Naive B cell (primary cell): ENCODE results near the gene UPF1. TPM values are rescaled to one million over a fixed set of nuclear protein-coding genes. Genes with fewer than 3 reads are reported as not detected.
"Not testable (repeated sequence)": the region's sequence is repeated elsewhere in the genome, so short reads cannot be mapped to it uniquely, and the experiment has no call there.

ENCODE experiments used
- ATAC-seq, 2 donors: fragments of 150-1000 bp; cut with Tn5 transposase; 2 replicates each; pipeline ENCODE4 v1.10.0; 2021; ENCODE audit warnings: low read depth in 2 of 2, mild to moderate bottlenecking in 2 of 2, moderate library complexity in 2 of 2
- DNase-seq: peaks from one replicate; pipeline ENCODE4 v3.0.0; 2022
- H3K27ac Mint-ChIP-seq, 6 donors: one replicate each; pipeline ENCODE4 v1.8.0; 2020 to 2022; ENCODE audit warnings: mild to moderate bottlenecking in 6 of 6, mixed read lengths in 6 of 6, moderate library complexity in 5 of 6, inconsistent platforms in 2 of 6
- H3K27me3 Mint-ChIP-seq, 3 donors: one replicate each; pipeline ENCODE4 v1.8.0; 2021 to 2022; ENCODE audit warnings: mixed read lengths in 3 of 3, mild to moderate bottlenecking in 1 of 3
- H3K36me3 Mint-ChIP-seq, 2 donors: one replicate each; pipeline ENCODE4 v1.8.0; 2020 to 2022; ENCODE audit warnings: mixed read lengths in 2 of 2, inconsistent platforms in 1 of 2, mild to moderate bottlenecking in 1 of 2
- H3K4me1 Mint-ChIP-seq, 3 donors: one replicate each; pipeline ENCODE4 v1.8.0; 2020 to 2022; ENCODE audit warnings: mixed read lengths in 3 of 3, inconsistent platforms in 1 of 3, mild to moderate bottlenecking in 1 of 3, moderate library complexity in 1 of 3
- H3K4me3 Mint-ChIP-seq, 8 donors: one replicate each; pipeline ENCODE4 v1.8.0; 2020 to 2022; ENCODE audit warnings: mild to moderate bottlenecking in 8 of 8, mixed read lengths in 8 of 8, moderate library complexity in 8 of 8, inconsistent platforms in 2 of 8
- H3K9me3 Mint-ChIP-seq, 7 donors: one replicate each; pipeline ENCODE4 v1.8.0; 2020 to 2022; ENCODE audit warnings: mixed read lengths in 7 of 7, mild to moderate bottlenecking in 5 of 7, inconsistent platforms in 2 of 7, moderate library complexity in 1 of 7
- polyA plus RNA-seq, 6 donors: library from polyadenylated mRNA; unstranded; fragments of 300-500 nt; fragmentation: Illumina TruSeq; gene quantifications; one replicate each; pipeline ENCODE4 v1.2.3, GENCODE V29; 2021; ENCODE audit warnings: low read depth in 6 of 6

Gene UPF1
- polyA plus RNA-seq, 6 donors from 2014 or later = 2.2 to 21.3 (median 10.0) TPM

GRCh38 chr19:18908917-18909619 lies 77.3 kb downstream of the UPF1 start:
- no peak overlapping the region for H3K27ac Mint-ChIP-seq

GRCh38 chr19:18910010-18910409 lies 78.3 kb downstream of the UPF1 start:
- H3K4me1 Mint-ChIP-seq = peaks cover 8 to 12% (median 9%) of the 10 kb centered on the region in 3 donors
- no peaks in the 10 kb centered on the region for H3K27me3 Mint-ChIP-seq
- DNase-seq = no peak
- peaks cover 0 to 2% (median 0%) of the 10 kb centered on the region in 7 donors for H3K9me3 Mint-ChIP-seq
- H3K36me3 Mint-ChIP-seq = peaks cover 0 to 18% of the 10 kb centered on the region in 2 donors
- H3K27ac Mint-ChIP-seq = peak overlapping the region in 1 of 6 donors; percentile 38
- no peak overlapping the region for H3K4me3 Mint-ChIP-seq
- ATAC-seq = no peak

More at GRCh38 chr19:18908917-18909619, 77.3 kb downstream of the UPF1 start:
- Mint-ChIP-seq H3K9me3 (peaks cover 0 to 2% (median 0%) of the 10 kb centered on the region in 7 donors), H3K27me3 (no peaks in the 10 kb centered on the region), H3K4me3 (no peak overlapping the region), H3K36me3 (peaks cover 0 to 20% of the 10 kb centered on the region in 2 donors), H3K4me1 (peaks cover 8 to 11% (median 9%) of the 10 kb centered on the region in 3 donors)
- DNase-seq = no peak
- no peak for ATAC-seq

GRCh38 chr19:18910801-18911436 lies 79.2 kb downstream of the UPF1 start:
- Mint-ChIP-seq H3K9me3 (peaks cover 0 to 2% (median 0%) of the 10 kb centered on the region in 7 donors), H3K27ac (no peak overlapping the region), H3K27me3 (no peaks in the 10 kb centered on the region), H3K36me3 (peaks cover 0 to 11% of the 10 kb centered on the region in 2 donors), H3K4me1 (peaks cover 8 to 14% (median 10%) of the 10 kb centered on the region in 3 donors), H3K4me3 (no peak overlapping the region)
- ATAC-seq (no peak), DNase-seq (no peak)

GRCh38 chr19:18912933-18913332 lies 81.2 kb downstream of the UPF1 start:
- Mint-ChIP-seq H3K27me3 (no peaks in the 10 kb centered on the region), H3K9me3 (peaks cover 0 to 2% (median 0%) of the 10 kb centered on the region in 7 donors), H3K27ac (peak overlapping the region in 1 of 6 donors; percentile 95), H3K36me3 (peaks cover 0 to 11% of the 10 kb centered on the region in 2 donors), H3K4me3 (no peak overlapping the region), H3K4me1 (peaks cover 18 to 28% (median 20%) of the 10 kb centered on the region in 3 donors)
- DNase-seq = no peak
- no peak for ATAC-seq

GRCh38 chr19:18913466-18913865 lies 81.7 kb downstream of the UPF1 start:
- Mint-ChIP-seq H3K4me3 (peak overlapping the region in 1 of 8 donors; percentile 45), H3K27me3 (no peaks in the 10 kb centered on the region), H3K27ac (no peak overlapping the region), H3K9me3 (peaks cover 0 to 2% (median 0%) of the 10 kb centered on the region in 7 donors), H3K36me3 (peaks cover 0 to 11% of the 10 kb centered on the region in 2 donors), H3K4me1 (peaks cover 18 to 33% (median 24%) of the 10 kb centered on the region in 3 donors)
- ATAC-seq (no peak), DNase-seq (no peak)

- H3K9me3 Mint-ChIP-seq = peaks cover 0 to 2% (median 0%) of the 10 kb centered on the region in 7 donors
- peak overlapping the region in 2 of 8 donors; percentile 32 to 66 for H3K4me3 Mint-ChIP-seq
- ATAC-seq = no peak
- H3K27ac Mint-ChIP-seq = peak overlapping the region in 2 of 6 donors; percentile 19 to 68
- no peak for DNase-seq
- peaks cover 0 to 11% of the 10 kb centered on the region in 2 donors for H3K36me3 Mint-ChIP-seq
- peaks cover 23 to 50% (median 29%) of the 10 kb centered on the region in 3 donors for H3K4me1 Mint-ChIP-seq
- H3K27me3 Mint-ChIP-seq = no peaks in the 10 kb centered on the region
These were observed 83.9 kb downstream of the UPF1 start for GRCh38 chr19:18915639-18916038.

- not testable (repeated sequence) for H3K27me3 Mint-ChIP-seq, H3K36me3 Mint-ChIP-seq, DNase-seq, ATAC-seq, H3K9me3 Mint-ChIP-seq
- H3K27ac Mint-ChIP-seq = peak overlapping the region in 3 of 6 donors; percentile 7 to 69 (median 61)
- peaks cover 26 to 54% (median 36%) of the 10 kb centered on the region in 3 donors for H3K4me1 Mint-ChIP-seq
- peak overlapping the region in 7 of 8 donors; percentile 70 to 85 (median 83) for H3K4me3 Mint-ChIP-seq
These were observed 85.8 kb downstream of the UPF1 start for GRCh38 chr19:18917593-18917992.

Other genes with a start within 250 kb of the UPF1 start
- 100 to 1,000 TPM in 2 of 6 donors, 10 to 100 TPM in 4; 76.0 to 107 (median 91.9) TPM for gene REX1BD, start 243.2 kb upstream of the UPF1 start, polyA plus RNA-seq
- 1 to 10 TPM in 2 of 6 donors, under 1 TPM in 2, not detected in 2; 0.44 to 7.0 (median 0.97) TPM for gene CRLF1, start 225.2 kb upstream of the UPF1 start, polyA plus RNA-seq
- gene TMEM59L, start 219.1 kb upstream of the UPF1 start, polyA plus RNA-seq = not detected
- 1 to 10 TPM in 5 of 6 donors, not detected in 1; 2.0 to 3.7 (median 3.6) TPM for gene KLHL26, start 194.9 kb upstream of the UPF1 start, polyA plus RNA-seq
- 1 to 10 TPM in 5 of 6 donors, not detected in 1; 1.4 to 2.4 (median 1.4) TPM for gene CRTC1, start 148.3 kb upstream of the UPF1 start, polyA plus RNA-seq
- under 1 TPM in 1 of 6 donors, not detected in 5; 0.36 TPM for gene COMP, start 40.7 kb upstream of the UPF1 start, polyA plus RNA-seq
- gene CERS1, start 64.2 kb downstream of the UPF1 start, polyA plus RNA-seq = under 1 TPM in 1 of 6 donors, not detected in 5; 0.15 TPM
- 100 to 1,000 TPM; 204 to 322 (median 251) TPM for gene COPE, start 87.4 kb downstream of the UPF1 start, polyA plus RNA-seq
- gene DDX49, start 87.8 kb downstream of the UPF1 start, polyA plus RNA-seq = 10 to 100 TPM; 14.2 to 33.3 (median 24.5) TPM
- gene HOMER3, start 109.3 kb downstream of the UPF1 start, polyA plus RNA-seq = under 1 TPM in 3 of 6 donors, not detected in 3; 0.44 to 0.69 (median 0.49) TPM
- 10 to 100 TPM in 2 of 6 donors, 1 to 10 TPM in 4; 7.2 to 16.3 (median 9.2) TPM for gene SUGP2, start 201.6 kb downstream of the UPF1 start, polyA plus RNA-seq
- gene ARMC6, start 201.6 kb downstream of the UPF1 start, polyA plus RNA-seq = 10 to 100 TPM; 23.6 to 37.9 (median 28.6) TPM
- 10 to 100 TPM; 13.5 to 34.1 (median 19.0) TPM for gene SLC25A42, start 232.0 kb downstream of the UPF1 start, polyA plus RNA-seq